ENCODE results near the gene CCDC102B.

The CCDC102B gene

GRCh38 chr18:68887410-68887809, 89.5 kb downstream of the CCDC102B start:
- no peak for TF ChIP-seq CTCF (conservative IDR thresholded peaks at IDR 0.05; ENCODE audit: low read length)

GRCh38 chr18:68893354-68893753, 95.5 kb downstream of the CCDC102B start:
- no peak for DNase-seq (ENCODE audit: low read depth)

More at GRCh38 chr18:68887410-68887809, 89.5 kb downstream of the CCDC102B start:
- H3K4me3 ChIP-seq (ENCODE audit: low read length), result no peak overlapping the region
- no peak for DNase-seq (ENCODE audit: low read depth)

GRCh38 chr18:68897286-68897685, 99.4 kb downstream of the CCDC102B start:
- H3K4me3 ChIP-seq (ENCODE audit: low read length), result no peak overlapping the region
- no peak for DNase-seq (ENCODE audit: low read depth)
- TF ChIP-seq CTCF (conservative IDR thresholded peaks at IDR 0.05; ENCODE audit: low read length), result no peak

More at GRCh38 chr18:68893354-68893753, 95.5 kb downstream of the CCDC102B start:
- no peak for TF ChIP-seq CTCF (conservative IDR thresholded peaks at IDR 0.05; ENCODE audit: low read length)
- no peak overlapping the region for H3K4me3 ChIP-seq (ENCODE audit: low read length)

GRCh38 chr18:68909579-68909978, 111.7 kb downstream of the CCDC102B start:
- TF ChIP-seq CTCF (conservative IDR thresholded peaks at IDR 0.05; ENCODE audit: low read length), result no peak
- no peak overlapping the region for H3K4me3 ChIP-seq (ENCODE audit: low read length)
- no peak for DNase-seq (ENCODE audit: low read depth)

GRCh38 chr18:68915061-68915460, 117.2 kb downstream of the CCDC102B start:
- DNase-seq (ENCODE audit: low read depth), result no peak
- no peak for TF ChIP-seq CTCF (conservative IDR thresholded peaks at IDR 0.05; ENCODE audit: low read length)
- H3K4me3 ChIP-seq (ENCODE audit: low read length), result no peak overlapping the region

- H3K4me3 ChIP-seq (ENCODE audit: low read length), result no peak overlapping the region
- TF ChIP-seq CTCF (conservative IDR thresholded peaks at IDR 0.05; ENCODE audit: low read length), result no peak
- DNase-seq (ENCODE audit: low read depth), result no peak
Observed at GRCh38 chr18:68916734-68917133, 118.9 kb downstream of the CCDC102B start.

- H3K4me3 ChIP-seq (ENCODE audit: low read length), result no peak overlapping the region
- TF ChIP-seq CTCF (conservative IDR thresholded peaks at IDR 0.05; ENCODE audit: low read length), result no peak
- no peak for DNase-seq (ENCODE audit: low read depth)
Observed at GRCh38 chr18:68918216-68918615, 120.3 kb downstream of the CCDC102B start.
